Measurements from ENCODE around the gene ZC3H12D. TPM values are rescaled to one million over a fixed set of nuclear protein-coding genes. Genes with fewer than 3 reads are reported as not detected.

ZC3H12D gene
- total and polyA plus RNA-seq, 2 donors (not counting 3 experiments of a cell fraction or from before 2014, with no cell fraction given), result 0.06 TPM; not detected in 1

DNA sequence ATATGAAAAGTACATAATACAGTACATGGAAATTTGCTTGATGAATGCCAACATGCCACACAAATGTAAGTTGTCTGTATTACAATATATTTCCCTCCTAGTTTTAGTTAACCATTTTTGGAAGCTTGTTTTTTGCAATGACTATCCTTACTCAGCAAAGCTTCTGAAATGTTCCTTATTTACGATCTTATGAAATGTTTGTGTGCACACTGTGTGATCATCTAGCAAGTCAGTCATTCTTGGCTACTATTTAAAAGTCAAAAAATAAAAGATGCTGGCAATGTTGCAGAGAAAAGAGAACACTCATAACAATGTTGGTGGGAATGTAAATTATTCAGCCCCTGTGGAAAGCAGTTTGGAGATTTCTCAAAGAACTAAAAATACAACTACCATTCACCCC, 50.9 kb downstream of the ZC3H12D start:
- H3K4me3 ChIP-seq (replicated peaks in 1 of 3; ENCODE audit: insufficient read depth in 1 of 3, low read depth in 1 of 3, low read length in 3 of 3), result no peak overlapping the region
- no peak overlapping the region for H3K27ac ChIP-seq (ENCODE audit: insufficient read depth, low read depth, low read length)
- ChIA-PET CTCF (interaction anchor here (0.7 to 7.3 kb wide), 4 partner anchors 9 to 402 kb away, joined by 3 to 204 read pairs (median 99); no protein-coding TSS in a partner anchor), POLR2A (no interaction called here)
- no peaks in the 10 kb centered on the region for H3K79me2 ChIP-seq (ENCODE audit: control insufficient read depth, insufficient read depth, low read length)
- H3K27me3 ChIP-seq (ENCODE audit: control insufficient read depth in 2 of 2, insufficient read depth in 2 of 2, low read length in 2 of 2), result no peaks in the 10 kb centered on the region
- FAIRE-seq, result no peak
- BruUV-seq (replicated peaks), result no TSS peak
- intact Hi-C loops (cut with micrococcal nuclease) (loop anchor here (2.0 kb wide), 1 partner anchor 117 kb away; the partner anchor contains the start of gene TAB2), dilution Hi-C loops (cut with MboI; ENCODE audit: extremely low pct_ligation_motif_present, low sequenced_read_pairs) (no loop called here)
- no peaks in the 10 kb centered on the region for H4K20me1 ChIP-seq (replicated peaks; ENCODE audit: control insufficient read depth, extremely low read depth, insufficient read depth, low read length)
- no peak for DNase-seq (ENCODE audit: low read depth, low spot score)
- no peaks in the 10 kb centered on the region for H3K9me3 ChIP-seq (replicated peaks; ENCODE audit: control insufficient read depth, insufficient read depth, low read length)
- no peak for TF ChIP-seq GATA2 (IDR thresholded peaks at IDR 0.05; ENCODE audit: insufficient read depth, insufficient read length, low read depth, low read length)
- TF ChIP-seq POLR2A (IDR thresholded peaks at IDR 0.05; ENCODE audit: low read depth, low read length), result no peak
- no peak for TF ChIP-seq POLR2AphosphoS5 (IDR thresholded peaks at IDR 0.05; ENCODE audit: insufficient read depth, low read depth, low read length)
- TF ChIP-seq, protein P1, sequence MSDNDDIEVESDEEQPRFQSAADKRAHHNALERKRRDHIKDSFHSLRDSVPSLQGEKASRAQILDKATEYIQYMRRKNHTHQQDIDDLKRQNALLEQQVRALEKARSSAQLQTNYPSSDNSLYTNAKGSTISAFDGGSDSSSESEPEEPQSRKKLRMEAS (IDR thresholded peaks at IDR 0.05; ENCODE audit: insufficient read depth, insufficient read length), result no peak
- no peak for TF ChIP-seq JUN (IDR thresholded peaks at IDR 0.05; ENCODE audit: borderline replicate concordance, insufficient read depth, insufficient read length, low read depth)
- TF ChIP-seq MYC (IDR thresholded peaks at IDR 0.05; ENCODE audit: low read depth, low read length), result no peak
- no peak for TF ChIP-seq FOS (IDR thresholded peaks at IDR 0.05; ENCODE audit: borderline replicate concordance, insufficient read depth, low read length)
- H3K4me1 ChIP-seq (ENCODE audit: control insufficient read depth, extremely low read depth, insufficient read depth, low read length), result no peaks in the 10 kb centered on the region
- H3K9ac ChIP-seq (replicated peaks; ENCODE audit: extremely low read depth, insufficient read depth, low read length), result no peak overlapping the region
- no peaks in the 10 kb centered on the region for H3K36me3 ChIP-seq (ENCODE audit: control insufficient read depth in 2 of 2, extremely low read depth in 1 of 2, insufficient read depth in 2 of 2, low read length in 2 of 2)
- H3K4me2 ChIP-seq (ENCODE audit: insufficient read depth, low read length), result no peak overlapping the region
- H3K9me1 ChIP-seq (replicated peaks; ENCODE audit: control insufficient read depth, extremely low read depth, insufficient read depth, low read length), result no peaks in the 10 kb centered on the region
- H2AFZ ChIP-seq (ENCODE audit: low read depth, low read length), result no peak overlapping the region

DNA sequence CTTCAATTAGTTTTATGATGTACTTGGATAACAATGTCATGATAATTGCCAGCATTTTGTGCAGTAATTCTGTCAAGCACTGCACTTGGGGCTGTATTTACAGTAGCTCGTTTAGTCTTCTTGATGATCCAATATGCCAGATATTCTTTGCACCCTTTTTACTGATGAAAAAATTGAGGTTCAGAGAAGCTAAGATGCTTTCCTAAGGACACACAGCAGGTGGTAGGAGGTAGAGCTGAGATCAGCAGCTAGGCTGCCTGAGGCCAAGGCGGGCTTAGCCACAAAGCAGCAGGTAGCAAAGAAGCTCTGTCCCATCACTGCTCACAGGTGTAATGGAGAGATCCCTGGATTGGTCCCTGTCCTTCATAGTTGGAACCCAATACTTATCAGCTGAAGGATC, 51.4 kb downstream of the ZC3H12D start:
- no peaks in the 10 kb centered on the region for H3K9me1 ChIP-seq (replicated peaks; ENCODE audit: control insufficient read depth, extremely low read depth, insufficient read depth, low read length)

More for the DNA sequence above, 51.4 kb downstream of the ZC3H12D start:
- ChIA-PET POLR2A (no interaction called here), CTCF (interaction anchor here (0.7 to 7.3 kb wide), 8 partner anchors 9 to 407 kb away, joined by 3 to 204 read pairs (median 34); no protein-coding TSS in a partner anchor)
- Histone ChIP-seq H3K4me2 (ENCODE audit: insufficient read depth, low read length) (no peak overlapping the region), H3K79me2 (ENCODE audit: control insufficient read depth, insufficient read depth, low read length) (no peaks in the 10 kb centered on the region), H3K4me1 (ENCODE audit: control insufficient read depth, extremely low read depth, insufficient read depth, low read length) (no peaks in the 10 kb centered on the region), H3K9me3 (replicated peaks; ENCODE audit: control insufficient read depth, insufficient read depth, low read length) (no peaks in the 10 kb centered on the region), H2AFZ (ENCODE audit: low read depth, low read length) (no peak overlapping the region), H3K9ac (replicated peaks; ENCODE audit: extremely low read depth, insufficient read depth, low read length) (no peak overlapping the region), H3K4me3 (replicated peaks in 1 of 3; ENCODE audit: insufficient read depth in 1 of 3, low read depth in 1 of 3, low read length in 3 of 3) (no peak overlapping the region), H3K27ac (ENCODE audit: insufficient read depth, low read depth, low read length) (no peak overlapping the region), H3K27me3 (ENCODE audit: control insufficient read depth in 2 of 2, insufficient read depth in 2 of 2, low read length in 2 of 2) (no peaks in the 10 kb centered on the region), H4K20me1 (replicated peaks; ENCODE audit: control insufficient read depth, extremely low read depth, insufficient read depth, low read length) (no peaks in the 10 kb centered on the region), H3K36me3 (ENCODE audit: control insufficient read depth in 2 of 2, extremely low read depth in 1 of 2, insufficient read depth in 2 of 2, low read length in 2 of 2) (no peaks in the 10 kb centered on the region)
- FAIRE-seq (no peak), DNase-seq (ENCODE audit: low read depth, low spot score) (no peak)
- intact Hi-C loops (cut with micrococcal nuclease) (loop anchor here (2.0 kb wide), 1 partner anchor 117 kb away; the partner anchor contains the start of gene TAB2), dilution Hi-C loops (cut with MboI; ENCODE audit: extremely low pct_ligation_motif_present, low sequenced_read_pairs) (no loop called here)
- no TSS peak for BruUV-seq (replicated peaks)
- TF ChIP-seq, protein P1 (IDR thresholded peaks at IDR 0.05; ENCODE audit: insufficient read depth, insufficient read length), result no peak
- no peak for TF ChIP-seq EZH2 (IDR thresholded peaks at IDR 0.05; ENCODE audit: borderline replicate concordance, low read depth, low read length, severe bottlenecking)

Data from endothelial cell of umbilical vein (primary cell).